HepG2 (cell line): ENCODE data around the gene LSM14B. TPM values are rescaled to one million over a fixed set of nuclear protein-coding genes. Genes with fewer than 3 reads are reported as not detected.

ENCODE experiments used
- ATAC-seq: fragments of 200-7000 bp; cut with Tn5 transposase; 3 replicates; pipeline ENCODE4 v1.9.1; 2020; ENCODE audit warnings: mild to moderate bottlenecking, moderate library complexity
- BruUV-seq: library from RNA; stranded (reverse); fragments of 400-500 nt; replicated peaks from 2 replicates; lab custom pipeline; 2021; lab: Mats Ljungman, UMichigan
- CTCF ChIA-PET: fragments of 300-600 bp; formaldehyde crosslinking; extraction: SDS; loops from one replicate; lab custom pipeline; 2021; ENCODE audit warnings: low total read pairs, inconsistent platforms, low intra/inter-chr PET ratio; lab: Yijun Ruan, JAX
- POLR2A ChIA-PET: fragments of 350-600 bp; sonication (Branson Sonifier 250); formaldehyde crosslinking; loops from one replicate; lab custom pipeline; 2020; ENCODE audit warnings: antibody characterized with exemption, inconsistent platforms; lab: Yijun Ruan, JAX
- DNase-seq: peaks from one replicate; pipeline ENCODE4 v3.0.0-alpha.2; 2015; ENCODE audit warnings: low spot score
- FAIRE-seq: peaks from 3 replicates; lab custom pipeline; 2011; peaks lifted over from hg19 to GRCh38; lab: Jason Lieb, UNC
- H2AFZ ChIP-seq: one replicate; pipeline ENCODE4 v1.6.1; 2011; ENCODE audit warnings: low read length, inconsistent platforms
- H3K27ac ChIP-seq: fragments of 300-600 bp; 3 replicates; pipeline ENCODE4 v1.8.0; 2011; ENCODE audit warnings: mixed run types, mild to moderate bottlenecking, mixed read lengths, low read length, inconsistent platforms; ENCODE audit not compliant: insufficient read depth; ENCODE audit errors: extremely low read length
- H3K27me3 ChIP-seq, 2 experiments: fragments of 200-600 bp in 1 of 2; 2 replicates in 1 of 2; 3 replicates in 1 of 2; pipeline versions ENCODE4 v1.6.0 to v1.8.0; 2011; ENCODE audit warnings: low read length in 2 of 2, mild to moderate bottlenecking in 2 of 2, moderate library complexity in 2 of 2, inconsistent platforms in 1 of 2; ENCODE audit not compliant: insufficient read depth in 2 of 2, control insufficient read depth in 1 of 2
- H3K36me3 ChIP-seq, 2 experiments: fragments of 200-600 bp in 1 of 2; replicated peaks in 1 of 2; 2 replicates in 1 of 2; 3 replicates in 1 of 2; pipeline versions ENCODE4 v1.5.1 to v1.8.0; 2011; ENCODE audit warnings: low read length in 2 of 2, inconsistent platforms in 1 of 2; ENCODE audit not compliant: insufficient read depth in 2 of 2, control insufficient read depth in 1 of 2
- H3K4me1 ChIP-seq: 2 replicates; pipeline ENCODE4 v1.5.1; 2012; ENCODE audit warnings: low read length, inconsistent platforms; ENCODE audit not compliant: insufficient read depth
- H3K4me2 ChIP-seq: 2 replicates; pipeline ENCODE4 v1.6.0; 2011; ENCODE audit warnings: low read depth, low read length, inconsistent platforms
- H3K4me3 ChIP-seq, 3 experiments: fragments of 200-600 bp in 1 of 3; sonication (generic), shearing (Covaris generic) in 1 of 3; replicated peaks in 1 of 3; 2 replicates each; pipeline ENCODE4 v1.5.1; 2011 to 2016; ENCODE audit warnings: low read length in 3 of 3, inconsistent platforms in 2 of 3, low read depth in 2 of 3, mild to moderate bottlenecking in 2 of 3, control low read depth in 1 of 3, mixed read lengths in 1 of 3; ENCODE audit not compliant: insufficient read depth in 1 of 3
- H3K79me2 ChIP-seq: one replicate; pipeline ENCODE4 v1.6.1; 2011; ENCODE audit warnings: low read length, inconsistent platforms; ENCODE audit not compliant: insufficient read depth
- H3K9ac ChIP-seq: 2 replicates; pipeline ENCODE4 v1.6.0; 2011; ENCODE audit warnings: mild to moderate bottlenecking, low read depth, low read length, inconsistent platforms; ENCODE audit not compliant: insufficient read depth
- H3K9me3 ChIP-seq: 2 replicates; pipeline ENCODE4 v1.5.1; 2012; ENCODE audit warnings: mild to moderate bottlenecking, low read length
- H4K20me1 ChIP-seq: 2 replicates; pipeline ENCODE4 v1.6.0; 2011; ENCODE audit warnings: inconsistent platforms, mild to moderate bottlenecking, low read length, moderate library complexity; ENCODE audit not compliant: insufficient read depth
- ELF1 ChIP-seq: sonication (generic); formaldehyde crosslinking; IDR thresholded peaks from 2 replicates; pipeline ENCODE4 v1.4.0; 2020; ENCODE audit warnings: missing genetic modification reagents
- GZF1 ChIP-seq: sonication (generic); formaldehyde crosslinking; IDR thresholded peaks from 2 replicates; pipeline ENCODE4 v1.5.1; 2020; ENCODE audit warnings: mild to moderate bottlenecking, missing genetic modification reagents
- IKZF1 ChIP-seq: fragments of 450-650 bp; IDR thresholded peaks from 2 replicates; pipeline ENCODE4 v1.7.1; 2016
- JUN ChIP-seq: sonication (generic); formaldehyde crosslinking; IDR thresholded peaks from 2 replicates; pipeline ENCODE4 v1.4.0; 2020; ENCODE audit warnings: mild to moderate bottlenecking, missing genetic modification reagents
- NR0B2 ChIP-seq: sonication (generic); formaldehyde crosslinking; IDR thresholded peaks from 2 replicates; pipeline ENCODE4 v1.4.0; 2020; ENCODE audit warnings: mild to moderate bottlenecking, missing genetic modification reagents
- PHF21A ChIP-seq: sonication (generic); formaldehyde crosslinking; IDR thresholded peaks from 2 replicates; pipeline ENCODE4 v1.5.0; 2020; ENCODE audit warnings: mild to moderate bottlenecking, missing genetic modification reagents
- POLR2AphosphoS5 ChIP-seq: IDR thresholded peaks from 2 replicates; pipeline ENCODE4 v1.6.1; 2012; ENCODE audit warnings: low read depth, low read length
- REL ChIP-seq: sonication (generic); formaldehyde crosslinking; conservative IDR thresholded peaks from 2 replicates; pipeline ENCODE4 v1.8.0; 2022; ENCODE audit warnings: mild to moderate bottlenecking, missing genetic modification reagents, moderate library complexity
- YEATS2 ChIP-seq: sonication (generic); formaldehyde crosslinking; IDR thresholded peaks from 2 replicates; pipeline ENCODE4 v1.4.0; 2020; ENCODE audit warnings: missing genetic modification reagents, borderline replicate concordance
- YY1 ChIP-seq: IDR thresholded peaks from 2 replicates; pipeline ENCODE4 v1.6.1; 2011; ENCODE audit warnings: low read length, low read depth, moderate library complexity, mild to moderate bottlenecking; ENCODE audit not compliant: insufficient read depth, insufficient replicate concordance
- ZNF136 ChIP-seq: sonication (generic); formaldehyde crosslinking; IDR thresholded peaks from 2 replicates; pipeline ENCODE4 v1.8.1; 2022; ENCODE audit warnings: low read depth, mild to moderate bottlenecking, moderate library complexity, missing genetic modification reagents
- ZNF205 ChIP-seq: IDR thresholded peaks from 2 replicates; pipeline ENCODE4 v1.6.1; 2018; ENCODE audit warnings: missing biosample characterization, missing genetic modification reagents
- ZNF263 ChIP-seq: sonication (generic); formaldehyde crosslinking; IDR thresholded peaks from 2 replicates; pipeline ENCODE4 v1.4.0; 2020; ENCODE audit warnings: missing genetic modification reagents
- ZNF281 ChIP-seq: sonication (generic); formaldehyde crosslinking; IDR thresholded peaks from 2 replicates; pipeline ENCODE4 v1.4.0; 2020; ENCODE audit warnings: missing genetic modification reagents, borderline replicate concordance
- ZNF550 ChIP-seq: sonication (generic); formaldehyde crosslinking; IDR thresholded peaks from 2 replicates; pipeline ENCODE4 v1.4.0; 2020; ENCODE audit warnings: mild to moderate bottlenecking, missing genetic modification reagents, borderline replicate concordance
- ZNF768 ChIP-seq: sonication (generic); formaldehyde crosslinking; IDR thresholded peaks from 2 replicates; pipeline ENCODE4 v1.4.0; 2020; ENCODE audit warnings: missing genetic modification reagents
- ZNF816 ChIP-seq: sonication (generic); formaldehyde crosslinking; IDR thresholded peaks from 2 replicates; pipeline ENCODE4 v1.8.0; 2022; ENCODE audit warnings: missing genetic modification reagents, mild to moderate bottlenecking, borderline replicate concordance
- WGBS: methylation state at CpG from one replicate; pipeline ENCODE4 v1.1.6; 2017; ENCODE audit warnings: low lambda C conversion rate; 5-methylcytosine and 5-hydroxymethylcytosine counted together
- in situ Hi-C: cut with HindIII; loops from 2 replicates; pipeline ENCODE4 v1.10.0; 2017; ENCODE audit warnings: low pct_unique_long_range_greater_than_20kb; ENCODE audit not compliant: extremely low pct_ligation_motif_present
- intact Hi-C: fragments of 100-400 bp; cut with micrococcal nuclease; formaldehyde crosslinking; loops from one replicate; pipeline ENCODE4 v1.10.0; 2022; ENCODE audit not compliant: unreplicated experiment
- polyA plus RNA-seq, 8 experiments: library from polyadenylated mRNA; depleted of rRNA in 3 of 8; stranded (reverse) in 7 of 8; unstranded in 1 of 8; fragments of >200 nt; fragmentation: Illumina TruSeq in 4 of 8; extraction: Trizol in 4 of 8; gene quantifications; 2 replicates each; pipeline versions ENCODE4 v1.2.1 to v1.2.3, GENCODE V29; 2011 to 2016; ENCODE audit warnings: low read depth in 4 of 8, missing spikeins in 1 of 8, mixed read lengths in 1 of 8; ENCODE audit not compliant: insufficient read depth in 1 of 8
- total RNA-seq, 5 experiments: library from RNA; depleted of rRNA; stranded (reverse); fragments of >200 nt; fragmentation: Illumina TruSeq; extraction: Trizol; gene quantifications; 2 replicates each; pipeline ENCODE4 v1.2.3, GENCODE V29; 2016; ENCODE audit warnings: low read depth in 1 of 5
- TF ChIP-seq, protein P1 (sequence below): sonication (generic); formaldehyde crosslinking; IDR thresholded peaks from 2 replicates; pipeline ENCODE4 v1.5.0; 2020; ENCODE audit warnings: mild to moderate bottlenecking, missing genetic modification reagents, moderate library complexity
- TF ChIP-seq, protein P2 (sequence below): IDR thresholded peaks from 2 replicates; pipeline ENCODE4 v1.6.1; 2018; ENCODE audit warnings: missing genetic modification reagents

The LSM14B gene
- total and polyA plus RNA-seq, 2 of the 13 experiments (the other 11 are each of a cell fraction or from before 2014, with no cell fraction given), result 43.3 to 79.2 TPM

GRCh38 chr20:62138204-62138543 lies 15.9 kb downstream of the LSM14B start (continued):
- TF ChIP-seq ZNF263 (peak; percentile 15; the same call in 1 of the 2 replicates), ZNF768 (CRISPR knock-in tag) (peak; percentile 34; the same call in 1 of the 2 replicates), YY1 (no peak)

- FAIRE-seq, result no peak
- Histone ChIP-seq H3K27ac (no peak overlapping the region), H3K4me1 (peaks cover 48% of the 10 kb centered on the region), H3K36me3 (peaks cover 40 to 64% of the 10 kb centered on the region in 2 experiments), H4K20me1 (peaks cover 56% of the 10 kb centered on the region), H3K79me2 (peaks cover 41% of the 10 kb centered on the region), H3K4me3 (no peak overlapping the region), H3K9ac (no peak overlapping the region), H2AFZ (no peak overlapping the region), H3K27me3 (no peaks in the 10 kb centered on the region; a peak in 1 of 5 replicates), H3K9me3 (no peaks in the 10 kb centered on the region), H3K4me2 (no peak overlapping the region)
- DNase-seq, result no peak
- BruUV-seq, result no TSS peak
- WGBS, result 98% methylated on average over 10 of the region's 10 CpGs
- ATAC-seq, result no peak
- CTCF ChIA-PET, result no interaction called here
- in situ Hi-C loops, result no loop called here
- intact Hi-C loops, result loop anchor here (5.0 kb wide), 1 partner anchor 72 kb away; the partner anchor contains the start of gene TAF4
- POLR2A ChIA-PET, result interaction anchor here (4.2 to 7.8 kb wide), 2 partner anchors 17 to 128 kb away, joined by 15 to 86 read pairs; partner anchors contain the start of gene LSM14B
- TF ChIP-seq ZNF281 (CRISPR knock-in tag), result no peak
- no peak for TF ChIP-seq ZNF205 (CRISPR knock-in tag)
- no peak for TF ChIP-seq ELF1 (CRISPR knock-in tag)
- TF ChIP-seq, protein P1, sequence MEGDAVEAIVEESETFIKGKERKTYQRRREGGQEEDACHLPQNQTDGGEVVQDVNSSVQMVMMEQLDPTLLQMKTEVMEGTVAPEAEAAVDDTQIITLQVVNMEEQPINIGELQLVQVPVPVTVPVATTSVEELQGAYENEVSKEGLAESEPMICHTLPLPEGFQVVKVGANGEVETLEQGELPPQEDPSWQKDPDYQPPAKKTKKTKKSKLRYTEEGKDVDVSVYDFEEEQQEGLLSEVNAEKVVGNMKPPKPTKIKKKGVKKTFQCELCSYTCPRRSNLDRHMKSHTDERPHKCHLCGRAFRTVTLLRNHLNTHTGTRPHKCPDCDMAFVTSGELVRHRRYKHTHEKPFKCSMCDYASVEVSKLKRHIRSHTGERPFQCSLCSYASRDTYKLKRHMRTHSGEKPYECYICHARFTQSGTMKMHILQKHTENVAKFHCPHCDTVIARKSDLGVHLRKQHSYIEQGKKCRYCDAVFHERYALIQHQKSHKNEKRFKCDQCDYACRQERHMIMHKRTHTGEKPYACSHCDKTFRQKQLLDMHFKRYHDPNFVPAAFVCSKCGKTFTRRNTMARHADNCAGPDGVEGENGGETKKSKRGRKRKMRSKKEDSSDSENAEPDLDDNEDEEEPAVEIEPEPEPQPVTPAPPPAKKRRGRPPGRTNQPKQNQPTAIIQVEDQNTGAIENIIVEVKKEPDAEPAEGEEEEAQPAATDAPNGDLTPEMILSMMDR (CRISPR knock-in tag), result no peak
- TF ChIP-seq JUN (CRISPR knock-in tag), result no peak
- TF ChIP-seq IKZF1, result no peak
- no peak for TF ChIP-seq ZNF136
- TF ChIP-seq YEATS2 (CRISPR knock-in tag), result no peak
- TF ChIP-seq ZNF550 (CRISPR knock-in tag), result no peak
- TF ChIP-seq GZF1, result no peak
- TF ChIP-seq NR0B2 (CRISPR knock-in tag), result 0 out of 2 replicates have a peak, but pooled peaks have one; percentile 6
- TF ChIP-seq POLR2AphosphoS5, result peak; percentile 5; the same call in 1 of the 2 replicates
- TF ChIP-seq, protein P2, sequence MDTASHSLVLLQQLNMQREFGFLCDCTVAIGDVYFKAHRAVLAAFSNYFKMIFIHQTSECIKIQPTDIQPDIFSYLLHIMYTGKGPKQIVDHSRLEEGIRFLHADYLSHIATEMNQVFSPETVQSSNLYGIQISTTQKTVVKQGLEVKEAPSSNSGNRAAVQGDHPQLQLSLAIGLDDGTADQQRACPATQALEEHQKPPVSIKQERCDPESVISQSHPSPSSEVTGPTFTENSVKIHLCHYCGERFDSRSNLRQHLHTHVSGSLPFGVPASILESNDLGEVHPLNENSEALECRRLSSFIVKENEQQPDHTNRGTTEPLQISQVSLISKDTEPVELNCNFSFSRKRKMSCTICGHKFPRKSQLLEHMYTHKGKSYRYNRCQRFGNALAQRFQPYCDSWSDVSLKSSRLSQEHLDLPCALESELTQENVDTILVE (CRISPR knock-in tag), result no peak
- no peak for TF ChIP-seq ZNF816 (CRISPR knock-in tag)
- TF ChIP-seq PHF21A (CRISPR knock-in tag), result 0 out of 2 replicates have a peak, but pooled peaks have one; percentile 42
- TF ChIP-seq REL (CRISPR knock-in tag), result no peak
Measured at GRCh38 chr20:62138912-62139311, 16.6 kb downstream of the LSM14B start.
